IMR-90 (cell line): Measurements from ENCODE around the gene SORCS1. TPM values are rescaled to one million over a fixed set of nuclear protein-coding genes. Genes with fewer than 3 reads are reported as not detected.

ENCODE experiments used
- ATAC-seq: fragments of 200-7000 bp; cut with Tn5 transposase; 2 replicates; pipeline ENCODE4 v1.9.1; 2020; ENCODE audit warnings: low read depth, mild to moderate bottlenecking, moderate library complexity
- BruUV-seq: library from RNA; stranded (reverse); fragments of 400-500 nt; replicated peaks from 2 replicates; lab custom pipeline; 2021; lab: Mats Ljungman, UMichigan
- CTCF ChIA-PET: fragments of 300-600 bp; formaldehyde crosslinking; extraction: SDS; loops from one replicate; lab custom pipeline; 2021; ENCODE audit warnings: antibody characterized with exemption; lab: Yijun Ruan, JAX
- POLR2A ChIA-PET: fragments of 300-600 bp; sonication (Branson Sonifier 250); formaldehyde crosslinking; loops from one replicate; lab custom pipeline; 2022; ENCODE audit warnings: antibody characterized with exemption; ENCODE audit not compliant: unreplicated experiment; lab: Charles Lee
- DNase-seq: peaks from one replicate; pipeline ENCODE4 v3.0.0; 2013
- H2AFZ ChIP-seq: replicated peaks from 2 replicates; pipeline ENCODE3; 2013; ENCODE audit warnings: low read length, mild to moderate bottlenecking; ENCODE audit not compliant: poor library complexity
- H2AK5ac ChIP-seq: 2 replicates; pipeline ENCODE4 v1.6.1; 2013; ENCODE audit warnings: low read depth, low read length, inconsistent platforms
- H2AK9ac ChIP-seq: replicated peaks from 2 replicates; pipeline ENCODE3; 2013; ENCODE audit warnings: mild to moderate bottlenecking, low read depth, low read length, moderate library complexity; ENCODE audit not compliant: poor library complexity
- H2BK120ac ChIP-seq: 2 replicates; pipeline ENCODE4 v1.6.1; 2013; ENCODE audit warnings: low read depth, low read length, inconsistent platforms
- H2BK15ac ChIP-seq: 3 replicates; pipeline ENCODE4 v1.6.1; 2013; ENCODE audit warnings: low read depth, low read length, inconsistent platforms
- H2BK20ac ChIP-seq: 2 replicates; pipeline ENCODE4 v1.6.1; 2013; ENCODE audit warnings: low read depth, mild to moderate bottlenecking, inconsistent platforms, low read length, moderate library complexity
- H2BK5ac ChIP-seq: 2 replicates; pipeline ENCODE4 v1.6.1; 2013; ENCODE audit warnings: mild to moderate bottlenecking, low read depth, low read length, inconsistent platforms; ENCODE audit not compliant: poor library complexity, severe bottlenecking
- H3K14ac ChIP-seq: replicated peaks from 2 replicates; pipeline ENCODE4 v1.6.1; 2013; ENCODE audit warnings: low read depth, low read length, inconsistent platforms
- H3K18ac ChIP-seq: 2 replicates; pipeline ENCODE4 v1.6.1; 2013; ENCODE audit warnings: low read depth, low read length, control low read depth
- H3K23ac ChIP-seq: 2 replicates; pipeline ENCODE4 v1.6.1; 2013; ENCODE audit warnings: low read depth, low read length, inconsistent platforms
- H3K27ac ChIP-seq: 2 replicates; pipeline ENCODE4 v1.5.1; 2013; ENCODE audit warnings: mild to moderate bottlenecking, control low read depth, low read length; ENCODE audit not compliant: insufficient read depth
- H3K27me3 ChIP-seq: 2 replicates; pipeline ENCODE4 v1.6.1; 2013; ENCODE audit warnings: low read length; ENCODE audit not compliant: control insufficient read depth, insufficient read depth
- H3K36me3 ChIP-seq: 2 replicates; pipeline ENCODE4 v1.6.1; 2013; ENCODE audit warnings: low read length, mixed read lengths; ENCODE audit not compliant: control insufficient read depth, insufficient read depth
- H3K4ac ChIP-seq: 2 replicates; pipeline ENCODE4 v1.6.1; 2013; ENCODE audit warnings: low read depth, low read length, inconsistent platforms
- H3K4me1 ChIP-seq: 2 replicates; pipeline ENCODE4 v1.6.1; 2013; ENCODE audit warnings: low read length, mixed read lengths; ENCODE audit not compliant: control insufficient read depth, insufficient read depth
- H3K4me2 ChIP-seq: 2 replicates; pipeline ENCODE4 v1.6.1; 2013; ENCODE audit warnings: low read depth, mild to moderate bottlenecking, control low read depth, low read length, moderate library complexity
- H3K4me3 ChIP-seq: 2 replicates; pipeline ENCODE4 v1.5.1; 2013; ENCODE audit warnings: low read depth, mild to moderate bottlenecking, control low read depth, low read length, moderate library complexity; ENCODE audit not compliant: insufficient read depth
- H3K56ac ChIP-seq: 2 replicates; pipeline ENCODE4 v1.6.1; 2013; ENCODE audit warnings: low read length, inconsistent platforms; ENCODE audit not compliant: insufficient read depth; ENCODE audit errors: extremely low read depth
- H3K79me1 ChIP-seq, 2 experiments: 2 replicates each; pipeline ENCODE4 v1.6.1; 2013; ENCODE audit warnings: low read length in 2 of 2, inconsistent platforms in 1 of 2, low read depth in 1 of 2
- H3K9ac ChIP-seq: 2 replicates; pipeline ENCODE4 v1.6.1; 2013; ENCODE audit warnings: low read depth, low read length, control low read depth
- H3K9me1 ChIP-seq: 2 replicates; pipeline ENCODE4 v1.6.1; 2013; ENCODE audit warnings: low read length, inconsistent platforms; ENCODE audit not compliant: insufficient read depth
- H3K9me3 ChIP-seq: 2 replicates; pipeline ENCODE4 v1.6.1; 2013; ENCODE audit warnings: low read length; ENCODE audit not compliant: control insufficient read depth, insufficient read depth
- H4K20me1 ChIP-seq: 2 replicates; pipeline ENCODE4 v1.6.1; 2013; ENCODE audit warnings: low read length, inconsistent platforms; ENCODE audit not compliant: insufficient read depth
- H4K5ac ChIP-seq: 2 replicates; pipeline ENCODE4 v1.6.1; 2013; ENCODE audit warnings: mild to moderate bottlenecking, low read depth, low read length, control low read depth
- H4K8ac ChIP-seq, 2 experiments: 2 replicates each; pipeline ENCODE4 v1.6.1; 2013; ENCODE audit warnings: low read depth in 2 of 2, low read length in 2 of 2, control low read depth in 1 of 2, inconsistent platforms in 1 of 2
- H4K91ac ChIP-seq: 2 replicates; pipeline ENCODE4 v1.6.1; 2013; ENCODE audit warnings: low read depth, low read length, inconsistent platforms; ENCODE audit not compliant: insufficient read depth
- BHLHE40 ChIP-seq: fragments of 150-350 bp; IDR thresholded peaks from 2 replicates; pipeline ENCODE4 v1.6.1; 2016; ENCODE audit warnings: mild to moderate bottlenecking, low read depth, low read length
- CEBPB ChIP-seq: IDR thresholded peaks from 2 replicates; pipeline ENCODE4 v1.6.1; 2012; ENCODE audit warnings: low read depth, low read length, improper control_type of control experiment
- CHD1 ChIP-seq: IDR thresholded peaks from 2 replicates; pipeline ENCODE4 v1.6.1; 2012; ENCODE audit warnings: low read depth, low read length, improper control_type of control experiment
- FOS ChIP-seq: fragments of 150-350 bp; IDR thresholded peaks from 2 replicates; pipeline ENCODE4 v1.6.1; 2016; ENCODE audit warnings: low read depth, low read length
- MAFK ChIP-seq: IDR thresholded peaks from 2 replicates; pipeline ENCODE4 v1.6.1; 2012; ENCODE audit warnings: low read depth, low read length, improper control_type of control experiment
- MAZ ChIP-seq: IDR thresholded peaks from 2 replicates; pipeline ENCODE4 v1.6.1; 2012; ENCODE audit warnings: low read depth, mild to moderate bottlenecking, low read length, improper control_type of control experiment, moderate library complexity, borderline replicate concordance
- MXI1 ChIP-seq: IDR thresholded peaks from 2 replicates; pipeline ENCODE4 v1.6.1; 2012; ENCODE audit warnings: low read depth, mild to moderate bottlenecking, low read length, moderate library complexity, borderline replicate concordance
- NFE2L2 ChIP-seq: fragments of 150-350 bp; IDR thresholded peaks from 2 replicates; pipeline ENCODE4 v1.6.1; 2016; ENCODE audit warnings: low read depth, mild to moderate bottlenecking, low read length
- POLR2A ChIP-seq: IDR thresholded peaks from 2 replicates; pipeline ENCODE4 v1.6.1; 2012; ENCODE audit warnings: mild to moderate bottlenecking, low read depth, low read length
- RAD21 ChIP-seq: IDR thresholded peaks from 2 replicates; pipeline ENCODE4 v1.6.1; 2012; ENCODE audit warnings: low read length, improper control_type of control experiment
- RCOR1 ChIP-seq: IDR thresholded peaks from 2 replicates; pipeline ENCODE4 v1.6.1; 2012; ENCODE audit warnings: mild to moderate bottlenecking, low read length, improper control_type of control experiment; ENCODE audit not compliant: insufficient replicate concordance
- RFX5 ChIP-seq: IDR thresholded peaks from 2 replicates; pipeline ENCODE4 v1.8.0; 2012; ENCODE audit warnings: low read depth, mild to moderate bottlenecking, low read length, moderate library complexity
- SMC3 ChIP-seq: fragments of 150-350 bp; IDR thresholded peaks from 2 replicates; pipeline ENCODE4 v1.6.1; 2016; ENCODE audit warnings: low read depth, mild to moderate bottlenecking, antibody characterized with exemption, low read length, moderate library complexity
- WGBS, 2 experiments: methylation state at CpG; one replicate each; pipeline versions ENCODE4 v1.1.5 to v1.1.7; 2013; ENCODE audit warnings: missing lambda C conversion rate in 2 of 2; ENCODE audit not compliant: insufficient read length in 1 of 2; ENCODE audit errors: extremely low coverage in 2 of 2; 5-methylcytosine and 5-hydroxymethylcytosine counted together
- dilution Hi-C: fragments of 300-500 bp; cut with HindIII; formaldehyde crosslinking; loops from one replicate; pipeline ENCODE4 v1.14.3; 2018; ENCODE audit warnings: low sequenced_read_pairs; ENCODE audit not compliant: unreplicated experiment
- in situ Hi-C: fragments of 300-500 bp; cut with MboI; formaldehyde crosslinking; loops from 3 replicates; pipeline ENCODE4 v1.14.3; 2019; ENCODE audit warnings: low sequenced_read_pairs, inconsistent platforms, mixed read lengths
- intact Hi-C: fragments of 100-400 bp; cut with micrococcal nuclease; formaldehyde crosslinking; loops from 2 replicates; pipeline ENCODE4 v1.10.0; 2022
- polyA plus RNA-seq, 3 experiments: library from polyadenylated mRNA; depleted of rRNA; stranded (reverse); fragments of >200 nt; gene quantifications; 2 replicates each; pipeline ENCODE4 v1.2.3, GENCODE V29; 2012; ENCODE audit warnings: low replicate concordance in 1 of 3
- total RNA-seq: library from RNA; depleted of rRNA; stranded (reverse); fragments of >200 nt; gene quantifications from 2 replicates; pipeline ENCODE4 v1.2.3, GENCODE V29; 2012
- TF ChIP-seq, protein P1 (sequence below): fragments of 150-350 bp; IDR thresholded peaks from 2 replicates; pipeline ENCODE4 v1.6.1; 2017; ENCODE audit warnings: mild to moderate bottlenecking, antibody characterized with exemption, low read length, low read depth
- TF ChIP-seq, protein P2 (sequence below): conservative IDR thresholded peaks from 2 replicates; pipeline ENCODE4 v1.5.1; 2012; ENCODE audit warnings: mild to moderate bottlenecking, low read depth, low read length, improper control_type of control experiment
- TF ChIP-seq, protein P3 (sequence below): fragments of 150-350 bp; IDR thresholded peaks from 2 replicates; pipeline ENCODE4 v1.6.1; 2016; ENCODE audit warnings: low read depth, mild to moderate bottlenecking, low read length, moderate library complexity, borderline replicate concordance

Gene SORCS1
- total and polyA plus RNA-seq, 2 of the 4 experiments (the other 2 are of a cell fraction) = under 0.01 TPM; not detected in 1

GRCh38 chr10:106802949-106803348 is 361.6 kb downstream of the SORCS1 start:
- no peaks in the 10 kb centered on the region for H3K36me3 ChIP-seq
- no peak overlapping the region for H3K27ac ChIP-seq
- H3K27me3 ChIP-seq = no peaks in the 10 kb centered on the region
- WGBS, 2 experiments = no CpG with 5 or more reads among the region's 4 CpGs
- H4K20me1 ChIP-seq = no peaks in the 10 kb centered on the region
- ChIA-PET POLR2A (no interaction called here), CTCF (no interaction called here)
- H3K18ac ChIP-seq = no peak overlapping the region
- H2BK15ac ChIP-seq = no peak overlapping the region
- H2AK9ac ChIP-seq = no peak overlapping the region
- H4K5ac ChIP-seq = no peak overlapping the region
- H2BK5ac ChIP-seq = no peak overlapping the region
- dilution Hi-C loops (no loop called here), intact Hi-C loops (no loop called here), in situ Hi-C loops (no loop called here)
- H2AFZ ChIP-seq = no peak overlapping the region
- ATAC-seq (no peak), DNase-seq (no peak)
- BruUV-seq = no TSS peak
- H3K9ac ChIP-seq = no peak overlapping the region
- H3K23ac ChIP-seq = no peak overlapping the region
- no peak overlapping the region for H2BK120ac ChIP-seq
- H3K4me2 ChIP-seq = no peak overlapping the region
- H3K4me3 ChIP-seq = no peak overlapping the region
- H3K14ac ChIP-seq = no peak overlapping the region
- no peaks in the 10 kb centered on the region for H3K79me1 ChIP-seq
- H2AK5ac ChIP-seq = no peak overlapping the region
- no peak overlapping the region for H4K8ac ChIP-seq
- no peaks in the 10 kb centered on the region for H3K4me1 ChIP-seq
- no peak overlapping the region for H2BK20ac ChIP-seq
- TF ChIP-seq MAFK (no peak), BHLHE40 (no peak), CHD1 (no peak), RCOR1 (no peak), MXI1 (no peak), POLR2A (no peak), FOS (no peak), MAZ (no peak), SMC3 (no peak), RFX5 (no peak), RAD21 (no peak), NFE2L2 (no peak), CEBPB (no peak)
- TF ChIP-seq, protein P1, sequence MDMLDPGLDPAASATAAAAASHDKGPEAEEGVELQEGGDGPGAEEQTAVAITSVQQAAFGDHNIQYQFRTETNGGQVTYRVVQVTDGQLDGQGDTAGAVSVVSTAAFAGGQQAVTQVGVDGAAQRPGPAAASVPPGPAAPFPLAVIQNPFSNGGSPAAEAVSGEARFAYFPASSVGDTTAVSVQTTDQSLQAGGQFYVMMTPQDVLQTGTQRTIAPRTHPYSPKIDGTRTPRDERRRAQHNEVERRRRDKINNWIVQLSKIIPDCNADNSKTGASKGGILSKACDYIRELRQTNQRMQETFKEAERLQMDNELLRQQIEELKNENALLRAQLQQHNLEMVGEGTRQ = no peak
- TF ChIP-seq, protein P2, sequence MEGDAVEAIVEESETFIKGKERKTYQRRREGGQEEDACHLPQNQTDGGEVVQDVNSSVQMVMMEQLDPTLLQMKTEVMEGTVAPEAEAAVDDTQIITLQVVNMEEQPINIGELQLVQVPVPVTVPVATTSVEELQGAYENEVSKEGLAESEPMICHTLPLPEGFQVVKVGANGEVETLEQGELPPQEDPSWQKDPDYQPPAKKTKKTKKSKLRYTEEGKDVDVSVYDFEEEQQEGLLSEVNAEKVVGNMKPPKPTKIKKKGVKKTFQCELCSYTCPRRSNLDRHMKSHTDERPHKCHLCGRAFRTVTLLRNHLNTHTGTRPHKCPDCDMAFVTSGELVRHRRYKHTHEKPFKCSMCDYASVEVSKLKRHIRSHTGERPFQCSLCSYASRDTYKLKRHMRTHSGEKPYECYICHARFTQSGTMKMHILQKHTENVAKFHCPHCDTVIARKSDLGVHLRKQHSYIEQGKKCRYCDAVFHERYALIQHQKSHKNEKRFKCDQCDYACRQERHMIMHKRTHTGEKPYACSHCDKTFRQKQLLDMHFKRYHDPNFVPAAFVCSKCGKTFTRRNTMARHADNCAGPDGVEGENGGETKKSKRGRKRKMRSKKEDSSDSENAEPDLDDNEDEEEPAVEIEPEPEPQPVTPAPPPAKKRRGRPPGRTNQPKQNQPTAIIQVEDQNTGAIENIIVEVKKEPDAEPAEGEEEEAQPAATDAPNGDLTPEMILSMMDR = no peak
- TF ChIP-seq, protein P3, sequence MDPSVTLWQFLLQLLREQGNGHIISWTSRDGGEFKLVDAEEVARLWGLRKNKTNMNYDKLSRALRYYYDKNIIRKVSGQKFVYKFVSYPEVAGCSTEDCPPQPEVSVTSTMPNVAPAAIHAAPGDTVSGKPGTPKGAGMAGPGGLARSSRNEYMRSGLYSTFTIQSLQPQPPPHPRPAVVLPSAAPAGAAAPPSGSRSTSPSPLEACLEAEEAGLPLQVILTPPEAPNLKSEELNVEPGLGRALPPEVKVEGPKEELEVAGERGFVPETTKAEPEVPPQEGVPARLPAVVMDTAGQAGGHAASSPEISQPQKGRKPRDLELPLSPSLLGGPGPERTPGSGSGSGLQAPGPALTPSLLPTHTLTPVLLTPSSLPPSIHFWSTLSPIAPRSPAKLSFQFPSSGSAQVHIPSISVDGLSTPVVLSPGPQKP = no peak
- no peaks in the 10 kb centered on the region for H3K9me3 ChIP-seq
- H4K91ac ChIP-seq = no peak overlapping the region
- H3K56ac ChIP-seq = no peak overlapping the region
- no peaks in the 10 kb centered on the region for H3K9me1 ChIP-seq
- H3K4ac ChIP-seq = no peak overlapping the region
